Right forelimb (tissue), 1 donor: ENCODE measurements around the gene STAM2.
"Not testable (repeated sequence)": the region's sequence is repeated elsewhere in the genome, so short reads cannot be mapped to it uniquely, and the experiment has no call there.

Experiments used
- DNase-seq: peaks from one replicate; pipeline ENCODE4 v3.0.0-alpha.2; 2018

The STAM2 gene

GRCh38 chr2:152103271-152103670 lies 72.3 kb downstream of the STAM2 start:
- no peak for DNase-seq

DNA sequence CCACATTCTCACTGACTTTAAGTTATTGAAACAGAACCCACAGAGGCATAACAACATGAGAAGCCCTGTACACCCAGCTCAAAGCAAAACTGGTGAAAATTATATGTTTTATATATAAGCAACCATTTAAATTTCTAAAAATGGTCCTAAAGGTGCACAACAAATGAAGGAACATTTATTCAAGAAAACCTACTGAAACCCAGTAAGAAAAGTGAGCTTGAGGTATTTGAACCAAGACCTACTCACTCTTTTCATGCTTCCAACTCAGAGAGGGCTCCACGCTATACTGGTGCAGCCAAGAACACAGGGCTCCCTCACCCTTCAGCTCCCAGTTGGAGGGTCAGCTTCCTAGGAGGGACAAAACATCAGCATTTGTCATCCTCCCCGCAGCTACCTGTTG lies 74.6 kb downstream of the STAM2 start:
- no peak for DNase-seq

GRCh38 chr2:152099367-152100050 lies 76.1 kb downstream of the STAM2 start:
- DNase-seq, result peak; percentile 57

GRCh38 chr2:152098496-152099366 lies 76.8 kb downstream of the STAM2 start, which contains the start of gene CACNB4:
Gene CACNB4, minus strand, starts transcription at chr2:152099044.
- DNase-seq, result peak; percentile 67

DNA sequence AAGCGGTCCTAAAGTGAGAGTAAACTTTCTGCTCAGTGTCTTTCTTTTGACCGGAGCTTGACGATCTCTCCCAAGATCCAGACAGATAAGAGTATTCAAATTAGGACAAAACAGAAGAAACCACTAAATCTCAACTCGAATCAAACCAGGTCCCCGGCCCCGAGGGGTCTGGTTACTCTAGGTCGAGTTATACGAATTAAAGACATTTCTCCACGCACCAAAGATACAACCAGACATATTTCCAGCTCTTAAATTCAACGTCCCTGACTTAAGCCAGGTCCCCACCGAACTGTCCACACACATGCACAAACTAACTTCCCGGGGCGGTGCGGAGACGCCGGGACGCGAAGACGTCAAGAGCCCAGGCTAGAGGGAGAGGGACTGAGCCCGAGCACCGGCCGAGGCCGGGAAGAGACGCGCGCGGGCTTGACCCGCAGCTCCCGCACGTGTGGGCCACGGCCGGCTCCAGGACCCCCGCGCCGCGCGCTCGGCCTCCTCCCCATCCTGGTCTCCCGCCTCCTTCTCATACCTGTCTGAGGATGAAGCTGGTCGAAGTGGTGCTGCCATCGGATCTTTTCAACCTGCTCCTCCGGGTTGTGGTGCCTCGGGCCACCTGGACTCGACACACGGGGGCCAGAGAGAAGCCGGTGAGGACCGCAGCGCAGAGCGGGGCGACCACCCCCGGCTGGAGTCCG lies 77.6 kb downstream of the STAM2 start:
- peak; percentile 58 for DNase-seq

DNA sequence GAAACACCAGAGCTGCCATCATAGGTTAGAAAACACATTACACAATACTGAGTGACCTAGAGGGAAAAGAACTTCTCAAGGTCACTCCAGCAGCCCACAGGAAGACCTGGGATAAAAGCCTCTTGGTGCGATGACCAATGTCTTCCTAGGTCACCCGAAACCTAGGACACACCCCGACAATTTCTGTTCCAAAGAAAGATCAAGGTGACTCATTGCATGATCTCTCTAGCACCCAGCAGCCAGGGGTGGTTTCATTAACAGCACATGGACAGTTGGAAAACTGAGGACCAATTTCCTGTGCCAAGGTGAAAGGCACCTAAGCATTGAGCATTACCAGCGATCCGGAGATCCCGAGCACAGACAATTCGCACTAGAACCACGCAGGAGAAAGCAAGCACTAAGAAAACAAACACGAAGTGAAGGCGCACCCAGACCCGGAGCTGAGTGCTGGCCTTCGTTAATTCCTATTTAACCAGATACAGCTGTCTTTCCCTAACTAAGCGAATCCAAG lies 78.2 kb downstream of the STAM2 start:
- DNase-seq, result peak; percentile 49

GRCh38 chr2:152095146-152095545 lies 80.4 kb downstream of the STAM2 start:
- no peak for DNase-seq

DNA sequence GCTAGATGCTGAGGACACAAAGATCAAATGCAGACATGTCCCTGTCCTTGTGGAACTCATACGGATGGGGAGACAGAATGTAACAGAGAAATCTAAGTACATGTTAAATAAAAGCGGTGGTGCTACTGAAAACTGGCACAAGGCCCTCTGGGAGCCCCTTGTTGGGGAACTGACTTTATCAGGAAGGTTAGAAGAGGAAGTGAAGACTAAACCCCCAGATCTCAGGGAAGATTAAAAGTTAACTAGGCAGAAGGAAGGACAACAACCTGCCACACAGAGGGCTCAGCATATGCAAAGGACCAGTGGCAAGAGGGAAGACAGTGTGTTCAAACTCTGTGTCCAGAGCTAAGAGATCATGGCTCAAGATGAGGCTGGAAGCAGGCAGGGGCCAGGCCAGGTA lies 81.5 kb downstream of the STAM2 start:
- no peak for DNase-seq

DNA sequence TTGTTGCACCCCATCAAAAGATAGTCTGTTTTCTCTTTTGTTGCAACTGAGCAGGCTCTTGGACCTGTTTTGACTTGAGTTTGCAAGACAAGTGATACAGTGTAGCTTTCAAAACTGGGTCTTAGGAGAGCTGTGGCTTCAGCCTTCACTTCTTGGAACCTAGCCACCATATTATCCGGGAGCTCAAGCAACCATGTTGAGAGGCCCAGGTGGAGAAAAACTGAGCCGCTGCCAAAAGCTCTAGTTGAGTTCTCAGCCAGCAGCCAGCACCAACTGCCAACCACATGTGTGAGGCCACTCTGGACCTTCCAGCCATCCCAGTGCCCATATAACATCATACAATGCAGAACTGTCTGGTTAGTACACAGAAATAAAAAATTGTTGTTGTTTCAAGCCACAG lies 82.1 kb downstream of the STAM2 start:
- peak; percentile 52 for DNase-seq

GRCh38 chr2:152092095-152092494 lies 83.5 kb downstream of the STAM2 start:
- DNase-seq, result no peak

DNA sequence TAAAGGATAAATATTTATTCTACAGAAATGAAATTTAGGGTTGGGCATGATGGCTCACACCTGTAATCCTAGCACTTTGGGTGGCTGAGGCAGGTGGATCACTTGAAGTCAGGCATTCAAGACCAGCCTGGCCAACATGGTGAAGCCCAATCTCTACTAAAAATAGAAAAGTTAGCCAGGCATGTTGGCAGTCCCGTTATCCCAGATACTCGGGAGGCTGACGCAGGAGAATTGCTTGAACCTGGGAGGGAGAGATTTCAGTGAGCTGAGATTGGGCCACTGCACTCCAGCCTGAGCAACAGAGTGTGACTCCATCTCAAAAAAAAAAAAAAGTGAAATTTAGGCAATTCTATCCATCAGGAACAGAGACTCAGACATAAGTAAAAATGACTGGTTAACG lies 84.8 kb downstream of the STAM2 start:
- DNase-seq, result not testable (repeated sequence)

GRCh38 chr2:152089238-152089637 lies 86.3 kb downstream of the STAM2 start:
- DNase-seq, result no peak

- DNase-seq, result no peak
Measured at GRCh38 chr2:152088006-152088405, 87.6 kb downstream of the STAM2 start.

DNA sequence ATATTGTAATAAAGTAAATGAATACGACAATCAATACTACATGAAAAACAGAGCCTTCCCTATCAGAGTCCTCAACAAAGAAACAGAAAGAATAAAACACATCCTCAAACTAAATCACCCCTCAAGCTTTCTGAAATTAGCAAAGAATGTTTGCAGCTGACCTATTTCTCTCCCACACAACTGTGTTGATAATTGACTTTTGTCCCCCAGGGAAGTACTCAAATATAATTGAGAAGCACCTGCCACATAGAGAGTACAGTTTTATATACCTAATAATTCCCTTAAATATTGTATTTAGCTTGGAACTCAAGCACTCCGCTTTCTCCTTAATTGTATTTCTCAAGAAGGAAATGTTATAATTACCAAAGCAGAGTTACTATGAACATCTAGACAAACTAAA lies 89.3 kb downstream of the STAM2 start:
- no peak for DNase-seq

- no peak for DNase-seq
Measured at GRCh38 chr2:152084076-152084475, 91.5 kb downstream of the STAM2 start.

- no peak for DNase-seq
Measured at GRCh38 chr2:152083202-152083875, 92.2 kb downstream of the STAM2 start.

GRCh38 chr2:152078662-152079061 lies 96.9 kb downstream of the STAM2 start:
- no peak for DNase-seq

- no peak for DNase-seq
Measured at GRCh38 chr2:152078023-152078422, 97.5 kb downstream of the STAM2 start.

DNA sequence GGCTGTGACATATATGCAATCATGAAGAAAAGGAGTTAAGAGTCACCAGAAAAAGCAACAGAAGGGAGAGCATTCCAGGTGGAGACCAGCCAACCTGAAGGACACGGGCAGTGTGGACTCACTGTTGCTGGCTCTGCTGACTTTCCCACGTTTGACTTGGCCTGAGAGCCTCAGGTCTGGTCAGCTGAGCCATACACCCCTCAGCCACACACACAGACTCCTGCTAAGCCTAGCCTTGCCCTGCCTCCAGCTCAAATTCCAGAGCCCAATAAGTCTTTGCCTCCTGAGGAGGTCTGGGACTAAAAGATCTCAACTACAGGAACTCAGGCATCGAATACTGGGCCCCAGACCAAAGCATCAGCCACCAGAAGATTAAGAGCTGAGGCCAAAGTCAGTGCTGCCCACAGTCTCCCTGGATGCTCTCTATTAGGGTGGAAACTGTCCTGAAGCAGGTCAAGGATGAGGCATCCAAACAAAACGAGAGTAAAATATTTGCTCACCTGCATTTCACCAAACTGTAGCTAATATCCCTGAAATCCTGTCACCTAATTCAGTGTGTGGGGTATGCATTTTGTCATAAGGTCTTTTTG lies 100.0 kb downstream of the STAM2 start:
- no peak for DNase-seq

DNA sequence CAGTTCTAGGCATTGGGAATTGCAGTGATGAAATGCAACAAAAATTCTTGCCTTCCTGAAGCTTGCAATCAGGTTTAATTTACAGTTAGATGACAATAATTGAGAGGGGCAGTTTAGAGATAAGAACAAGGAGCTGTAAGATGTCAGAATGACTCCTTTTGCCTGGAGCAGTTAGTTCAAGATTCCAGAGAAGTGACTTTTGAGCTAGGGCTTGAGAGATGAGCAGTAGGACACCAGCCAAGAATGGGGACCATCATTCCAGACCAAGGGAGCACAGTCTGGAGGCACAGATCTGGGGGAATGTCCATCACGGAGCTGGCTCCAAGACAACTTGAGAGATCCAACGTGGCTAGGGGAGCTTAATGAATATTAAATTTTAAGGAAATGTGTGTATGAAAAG lies 103.6 kb downstream of the STAM2 start:
- DNase-seq, result no peak

DNA sequence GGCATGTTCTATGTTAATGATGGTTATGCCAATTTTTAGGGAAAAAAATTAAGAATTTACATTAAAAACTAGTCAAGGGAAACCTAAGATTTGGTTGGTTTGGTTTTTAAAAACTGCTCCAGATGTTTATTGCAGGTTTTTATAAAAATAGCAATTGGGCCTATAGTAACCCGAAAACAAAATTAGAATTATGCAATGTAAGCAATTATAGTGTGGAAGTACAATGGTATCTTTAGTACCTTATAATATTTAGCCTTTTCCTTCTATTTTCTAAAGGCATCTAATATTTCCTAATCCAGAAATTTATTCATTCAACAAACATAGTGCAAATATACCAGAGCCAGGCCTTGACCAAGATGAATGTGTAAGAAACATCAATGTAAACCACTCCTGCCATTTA lies 104.0 kb downstream of the STAM2 start:
- no peak for DNase-seq

- no peak for DNase-seq
Measured at GRCh38 chr2:152071092-152071491, 104.5 kb downstream of the STAM2 start.
